GM06990 (cell line): Measurements from ENCODE around the gene PASK.

Experiments used
- DNase-seq: peaks from one replicate; pipeline ENCODE4 v3.0.0-alpha.2; 2011; ENCODE audit not compliant: insufficient read length; ENCODE audit errors: extremely low read depth
- H3K27me3 ChIP-seq: replicated peaks from 2 replicates; pipeline ENCODE4 v1.6.0; 2011; ENCODE audit warnings: low read length; ENCODE audit not compliant: control insufficient read depth, insufficient read depth
- H3K36me3 ChIP-seq: 2 replicates; pipeline ENCODE4 v1.5.1; 2011; ENCODE audit warnings: low read length; ENCODE audit not compliant: control insufficient read depth, insufficient read depth
- H3K4me3 ChIP-seq: replicated peaks from 2 replicates; pipeline ENCODE4 v1.5.1; 2011; ENCODE audit warnings: low read depth, mild to moderate bottlenecking, control low read depth, low read length
- TF ChIP-seq, protein P1 (sequence below): IDR thresholded peaks from 2 replicates; pipeline ENCODE4 v1.5.1; 2011; ENCODE audit warnings: low read length, control low read depth, mild to moderate bottlenecking, inconsistent platforms; ENCODE audit not compliant: insufficient read depth, poor library complexity, severe bottlenecking

The PASK gene

DNA sequence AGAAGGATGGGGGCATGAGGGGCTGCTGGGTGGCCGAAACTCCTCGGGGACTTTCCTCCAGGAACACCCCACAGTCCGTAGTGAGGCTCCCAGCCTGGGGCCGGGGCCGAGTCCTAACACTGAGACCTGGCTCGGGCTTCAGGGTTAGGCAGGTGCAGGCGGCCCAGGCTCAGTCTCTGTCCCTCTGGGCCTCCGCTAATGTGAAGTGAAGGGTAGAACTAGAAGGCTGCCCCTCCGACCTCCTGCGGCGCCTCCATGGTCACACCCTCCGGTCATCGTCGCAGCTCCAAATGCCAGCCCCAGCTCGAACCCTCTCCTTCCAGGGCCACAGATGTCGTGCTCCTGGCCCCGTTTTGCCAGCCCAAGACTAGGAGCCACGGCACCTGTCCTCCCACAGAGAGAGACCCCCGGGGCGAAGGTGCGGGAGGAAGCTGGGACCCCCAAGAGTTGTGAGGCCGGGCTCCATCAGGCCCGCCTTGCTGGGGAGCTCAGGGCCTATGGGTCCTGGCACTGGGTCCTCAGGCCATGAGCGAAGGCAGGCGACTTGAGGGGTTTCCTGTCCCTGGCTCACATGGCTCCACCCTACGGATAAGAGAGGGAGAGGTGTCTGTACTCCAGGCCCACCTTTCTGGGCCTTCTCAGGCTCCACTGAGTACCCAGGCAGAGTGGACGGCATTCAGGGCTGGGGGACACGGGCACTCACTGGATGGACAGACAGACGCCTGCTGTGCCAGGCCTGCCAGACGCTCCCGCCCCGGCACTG is 40.0 kb upstream of the PASK start:
- no peak for DNase-seq
- TF ChIP-seq, protein P1, sequence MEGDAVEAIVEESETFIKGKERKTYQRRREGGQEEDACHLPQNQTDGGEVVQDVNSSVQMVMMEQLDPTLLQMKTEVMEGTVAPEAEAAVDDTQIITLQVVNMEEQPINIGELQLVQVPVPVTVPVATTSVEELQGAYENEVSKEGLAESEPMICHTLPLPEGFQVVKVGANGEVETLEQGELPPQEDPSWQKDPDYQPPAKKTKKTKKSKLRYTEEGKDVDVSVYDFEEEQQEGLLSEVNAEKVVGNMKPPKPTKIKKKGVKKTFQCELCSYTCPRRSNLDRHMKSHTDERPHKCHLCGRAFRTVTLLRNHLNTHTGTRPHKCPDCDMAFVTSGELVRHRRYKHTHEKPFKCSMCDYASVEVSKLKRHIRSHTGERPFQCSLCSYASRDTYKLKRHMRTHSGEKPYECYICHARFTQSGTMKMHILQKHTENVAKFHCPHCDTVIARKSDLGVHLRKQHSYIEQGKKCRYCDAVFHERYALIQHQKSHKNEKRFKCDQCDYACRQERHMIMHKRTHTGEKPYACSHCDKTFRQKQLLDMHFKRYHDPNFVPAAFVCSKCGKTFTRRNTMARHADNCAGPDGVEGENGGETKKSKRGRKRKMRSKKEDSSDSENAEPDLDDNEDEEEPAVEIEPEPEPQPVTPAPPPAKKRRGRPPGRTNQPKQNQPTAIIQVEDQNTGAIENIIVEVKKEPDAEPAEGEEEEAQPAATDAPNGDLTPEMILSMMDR, result no peak

DNA sequence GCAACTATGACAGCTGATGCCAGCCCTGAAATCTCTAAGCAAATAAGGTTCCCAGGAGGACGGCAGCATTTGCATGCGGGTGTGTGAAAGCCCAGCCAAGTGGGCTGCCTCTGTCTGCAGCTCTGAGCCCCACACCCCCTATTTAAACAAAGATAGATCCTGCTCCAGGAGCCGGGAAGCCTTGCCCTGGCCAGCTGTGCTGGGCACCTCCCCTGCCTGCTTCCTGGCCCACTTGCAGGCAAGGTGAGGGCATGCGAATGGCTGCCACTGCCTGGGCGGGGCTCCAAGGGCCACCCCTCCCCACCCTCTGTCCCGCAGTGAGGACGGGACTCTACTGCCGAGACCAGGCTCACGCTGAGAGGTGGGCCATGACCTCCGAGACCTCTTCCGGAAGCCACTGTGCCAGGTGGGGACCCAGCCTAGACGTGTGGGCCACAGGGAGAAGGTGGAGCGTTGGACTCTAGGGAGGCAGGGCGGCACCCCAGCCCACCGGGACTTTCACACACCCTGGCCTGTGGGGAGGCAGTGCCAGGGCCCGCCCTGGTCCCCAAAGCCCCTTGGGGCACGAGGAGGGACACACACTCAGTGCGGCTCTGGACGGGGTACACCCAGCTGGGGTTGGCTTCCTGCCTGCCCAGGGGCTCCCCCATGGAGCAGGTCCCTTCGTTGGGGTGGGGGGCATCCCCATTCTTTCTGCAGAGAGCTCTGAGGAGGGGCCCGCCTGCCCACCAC is 39.3 kb upstream of the PASK start, which contains the start of gene ANO7:
Gene ANO7 (plus strand): TSS at position 317 of the 732 bp plus-strand sequence. CDS start 1,387 bp downstream, outside the sequence.
- no peak for DNase-seq
- TF ChIP-seq, protein P1, result no peak
- peaks cover 2% of the 10 kb centered on the region; the same call in 1 of the 2 replicates for H3K36me3 ChIP-seq

More for the DNA sequence above, 40.0 kb upstream of the PASK start:
- Histone ChIP-seq H3K27me3 (no peaks in the 10 kb centered on the region; the same call in 1 of the 2 replicates), H3K36me3 (no peaks in the 10 kb centered on the region), H3K4me3 (no peak overlapping the region)

GRCh38 chr2:241187918-241188234 is 38.6 kb upstream of the PASK start:
- TF ChIP-seq, protein P1, result no peak
- no peak overlapping the region for H3K4me3 ChIP-seq

More for the DNA sequence above, 39.3 kb upstream of the PASK start, which contains the start of gene ANO7:
- no peaks in the 10 kb centered on the region; the same call in 1 of the 2 replicates for H3K27me3 ChIP-seq
- H3K4me3 ChIP-seq, result no peak within 1 kb of the TSS

DNA sequence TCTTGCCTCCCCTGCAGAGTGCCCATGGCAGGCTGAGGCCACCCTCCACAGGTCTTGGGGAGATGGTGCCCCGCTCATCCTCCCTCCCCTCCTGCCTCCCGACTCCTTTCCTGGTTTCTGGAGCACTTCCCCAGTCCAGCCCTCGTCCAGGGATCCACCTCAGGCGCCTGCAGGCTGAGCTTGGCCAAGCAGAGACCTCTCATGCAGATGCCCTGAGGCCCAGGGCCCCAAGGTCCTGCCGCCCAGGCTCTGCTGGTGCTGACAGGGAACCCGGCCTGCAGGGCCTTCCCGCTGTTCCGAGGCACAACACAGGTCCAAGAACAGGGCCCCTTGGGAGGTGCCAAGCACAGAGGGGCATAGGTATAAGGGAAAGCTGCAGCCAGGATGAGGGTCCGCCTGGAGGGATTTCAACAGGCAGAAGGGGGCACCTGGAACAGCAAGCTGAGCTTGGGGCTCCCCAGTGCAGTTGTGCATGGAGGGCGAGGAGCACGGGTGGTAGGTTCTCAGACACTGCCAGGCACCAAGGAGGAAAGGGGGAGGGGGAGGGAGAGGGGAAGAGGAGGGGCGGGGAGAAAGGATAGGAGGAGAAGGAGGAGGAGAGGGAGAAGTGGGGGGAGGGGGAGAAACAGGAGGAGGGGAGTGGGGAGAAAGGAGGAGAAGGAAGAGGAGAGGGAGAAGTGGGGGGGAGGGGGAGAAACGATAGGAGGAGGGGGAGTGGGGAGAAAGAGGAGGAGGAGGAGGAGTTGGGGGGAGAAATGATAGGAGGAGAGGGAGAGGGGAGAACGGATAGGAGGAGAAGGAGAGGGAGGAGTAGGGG is 38.0 kb upstream of the PASK start:
- H3K4me3 ChIP-seq, result no peak overlapping the region
- H3K27me3 ChIP-seq, result no peaks in the 10 kb centered on the region; the same call in 1 of the 2 replicates
- peaks cover 6% of the 10 kb centered on the region for H3K36me3 ChIP-seq
- TF ChIP-seq, protein P1, result no peak
- DNase-seq, result no peak

More at GRCh38 chr2:241187918-241188234, 38.6 kb upstream of the PASK start:
- no peak for DNase-seq
- Histone ChIP-seq H3K27me3 (no peaks in the 10 kb centered on the region; the same call in 1 of the 2 replicates), H3K36me3 (peaks cover 5% of the 10 kb centered on the region)

DNA sequence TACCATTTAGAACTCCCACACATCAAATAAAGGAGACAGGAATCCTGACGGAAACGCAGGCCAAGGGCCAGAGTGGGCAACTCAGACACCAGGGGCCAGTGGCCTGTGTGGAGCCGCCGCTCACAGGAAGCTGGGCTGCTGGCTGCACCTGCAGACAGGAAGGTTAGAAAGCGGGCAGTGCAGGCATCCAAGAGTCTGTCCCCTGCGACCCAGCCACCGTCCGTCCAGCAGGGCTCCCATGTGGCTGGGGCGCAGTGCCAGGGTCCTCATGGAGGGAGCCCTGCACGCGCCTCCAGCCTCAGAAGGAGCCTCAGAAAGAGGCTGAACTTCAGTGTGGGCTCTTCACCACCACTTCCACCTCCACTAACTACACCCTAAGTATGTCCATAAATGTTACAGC is 36.7 kb upstream of the PASK start:
- TF ChIP-seq, protein P1, result no peak
- H3K36me3 ChIP-seq, result peaks cover 9% of the 10 kb centered on the region
- H3K27me3 ChIP-seq, result no peaks in the 10 kb centered on the region; the same call in 1 of the 2 replicates
- no peak for DNase-seq
- H3K4me3 ChIP-seq, result no peak overlapping the region
